AG04450 (cell line): ENCODE data around the gene MOG. TPM values are rescaled to one million over a fixed set of nuclear protein-coding genes. Genes with fewer than 3 reads are reported as not detected.
"Not testable (repeated sequence)": the region's sequence is repeated elsewhere in the genome, so short reads cannot be mapped to it uniquely, and the experiment has no call there.

Source experiments
- CTCF ChIA-PET: fragments of 300-600, 350-600 bp; formaldehyde crosslinking; extraction: SDS; loops from one replicate; lab custom pipeline; 2022; ENCODE audit warnings: antibody characterized with exemption, inconsistent platforms; lab: Charles Lee
- POLR2A ChIA-PET: fragments of 350-600 bp; formaldehyde crosslinking; extraction: SDS; loops from one replicate; lab custom pipeline; 2021; ENCODE audit warnings: antibody characterized with exemption, inconsistent platforms; lab: Yijun Ruan, JAX
- DNase-seq: peaks from one replicate; pipeline ENCODE4 v3.0.0-alpha.2; 2011; ENCODE audit warnings: low read depth, low spot score
- H3K27ac ChIP-seq: one replicate; pipeline ENCODE4 v1.5.1; 2012; ENCODE audit warnings: low read depth, low read length, control low read depth
- H3K27me3 ChIP-seq: one replicate; pipeline ENCODE4 v1.6.0; 2012; ENCODE audit warnings: low read length; ENCODE audit not compliant: control insufficient read depth, insufficient read depth
- H3K4me3 ChIP-seq: 2 replicates; pipeline ENCODE4 v1.5.1; 2011; ENCODE audit warnings: mild to moderate bottlenecking, low read depth, low read length, control low read depth
- H3K9me3 ChIP-seq: 2 replicates; pipeline ENCODE4 v1.5.1; 2012; ENCODE audit warnings: low read length; ENCODE audit not compliant: control insufficient read depth, insufficient read depth
- polyA plus RNA-seq: library from polyadenylated mRNA; depleted of rRNA; stranded (reverse); fragments of >200 nt; gene quantifications from 2 replicates; pipeline ENCODE4 v1.2.3, GENCODE V29; 2011
- TF ChIP-seq, protein P1 (sequence below): IDR thresholded peaks from 2 replicates; pipeline ENCODE4 v1.5.1; 2011; ENCODE audit warnings: low read depth, low read length, control low read depth, inconsistent platforms

Gene MOG
- polyA plus RNA-seq, 1 experiment = not detected

DNA sequence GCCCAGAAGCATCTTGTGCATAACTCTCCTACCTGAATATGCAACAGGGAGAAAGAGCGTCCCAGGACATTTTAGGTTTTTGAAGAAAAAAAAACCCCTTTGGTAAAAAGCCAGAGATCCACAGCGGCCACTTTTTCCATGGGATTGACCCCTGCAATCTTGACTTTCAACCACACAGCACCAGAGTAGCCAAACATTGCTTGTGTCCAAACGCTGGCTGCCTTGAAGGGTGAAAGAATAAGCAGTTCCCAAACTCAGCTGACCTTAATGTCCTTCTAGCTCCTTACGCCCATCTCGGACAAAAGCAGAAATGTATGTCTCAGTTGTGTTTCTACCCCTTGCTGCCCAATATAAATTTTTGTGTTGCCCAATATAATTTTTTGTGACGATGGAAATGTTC, 1.2 kb upstream of the MOG start:
- TF ChIP-seq, protein P1, sequence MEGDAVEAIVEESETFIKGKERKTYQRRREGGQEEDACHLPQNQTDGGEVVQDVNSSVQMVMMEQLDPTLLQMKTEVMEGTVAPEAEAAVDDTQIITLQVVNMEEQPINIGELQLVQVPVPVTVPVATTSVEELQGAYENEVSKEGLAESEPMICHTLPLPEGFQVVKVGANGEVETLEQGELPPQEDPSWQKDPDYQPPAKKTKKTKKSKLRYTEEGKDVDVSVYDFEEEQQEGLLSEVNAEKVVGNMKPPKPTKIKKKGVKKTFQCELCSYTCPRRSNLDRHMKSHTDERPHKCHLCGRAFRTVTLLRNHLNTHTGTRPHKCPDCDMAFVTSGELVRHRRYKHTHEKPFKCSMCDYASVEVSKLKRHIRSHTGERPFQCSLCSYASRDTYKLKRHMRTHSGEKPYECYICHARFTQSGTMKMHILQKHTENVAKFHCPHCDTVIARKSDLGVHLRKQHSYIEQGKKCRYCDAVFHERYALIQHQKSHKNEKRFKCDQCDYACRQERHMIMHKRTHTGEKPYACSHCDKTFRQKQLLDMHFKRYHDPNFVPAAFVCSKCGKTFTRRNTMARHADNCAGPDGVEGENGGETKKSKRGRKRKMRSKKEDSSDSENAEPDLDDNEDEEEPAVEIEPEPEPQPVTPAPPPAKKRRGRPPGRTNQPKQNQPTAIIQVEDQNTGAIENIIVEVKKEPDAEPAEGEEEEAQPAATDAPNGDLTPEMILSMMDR = no peak
- ChIA-PET POLR2A (no interaction called here), CTCF (no interaction called here)
- Histone ChIP-seq H3K4me3 (no peak overlapping the region), H3K9me3 (no peaks in the 10 kb centered on the region), H3K27me3 (peaks cover 16% of the 10 kb centered on the region), H3K27ac (no peak overlapping the region)
- no peak for DNase-seq

DNA sequence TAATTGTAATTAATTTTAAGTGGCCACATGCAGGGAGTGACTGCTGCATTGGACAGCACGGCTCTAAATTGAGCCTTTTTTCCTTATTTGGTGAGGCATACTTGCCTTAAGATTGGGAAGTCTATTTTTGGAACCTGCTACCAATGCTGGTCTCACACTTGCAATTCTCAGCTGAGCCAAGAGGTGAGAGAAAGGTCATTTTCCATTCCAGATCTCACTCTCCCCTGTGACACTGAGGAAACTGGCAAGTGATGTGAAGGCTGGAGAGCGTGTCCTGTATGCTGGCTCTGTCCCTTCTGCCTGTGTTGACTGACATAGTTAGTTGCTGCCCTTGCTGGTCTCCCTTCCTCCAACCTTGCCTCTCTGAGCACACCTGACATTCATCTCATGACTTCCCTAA, 735 bp upstream of the MOG start:
- CTCF ChIA-PET = interaction anchor here (0.8 kb wide), 1 partner anchor 30 kb away, joined by 4 read pairs; no protein-coding TSS in a partner anchor
- DNase-seq = no peak
- TF ChIP-seq, protein P1 = no peak

DNA sequence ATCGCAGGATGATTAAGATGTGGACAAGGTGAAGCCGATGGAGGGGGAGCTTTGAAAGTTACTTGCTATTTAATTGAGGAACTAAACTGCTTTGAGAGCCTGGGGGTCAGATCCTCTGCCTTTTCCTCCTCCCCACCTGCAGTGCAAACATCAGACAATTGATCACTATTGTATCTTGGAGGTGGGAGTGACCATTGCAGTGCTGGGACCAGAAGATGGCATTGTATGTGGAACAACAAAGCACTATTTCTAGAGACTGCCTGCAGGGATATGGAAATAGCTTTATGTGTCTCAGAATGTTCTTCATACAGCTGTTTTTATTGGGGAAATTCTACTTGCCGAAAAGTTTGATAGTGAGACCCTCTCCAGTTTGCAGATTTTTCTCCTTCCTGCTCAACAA, 4.2 kb downstream of the MOG start:
- Histone ChIP-seq H3K27me3 (peaks cover 13% of the 10 kb centered on the region), H3K9me3 (no peaks in the 10 kb centered on the region), H3K4me3 (no peak overlapping the region), H3K27ac (no peak overlapping the region)
- ChIA-PET CTCF (interaction anchor here (0.6 to 7.6 kb wide), 2 partner anchors 9 to 33 kb away, joined by 8 to 185 read pairs; no protein-coding TSS in a partner anchor), POLR2A (interaction anchor here (0.7 kb wide), 1 partner anchor 1516 kb away, joined by 4 read pairs; no protein-coding TSS in a partner anchor)
- no peak for DNase-seq
- TF ChIP-seq, protein P1 = no peak

More for the DNA sequence above, 735 bp upstream of the MOG start:
- Histone ChIP-seq H3K9me3 (no peaks in the 10 kb centered on the region), H3K4me3 (no peak overlapping the region), H3K27me3 (peaks cover 16% of the 10 kb centered on the region), H3K27ac (no peak overlapping the region)
- POLR2A ChIA-PET = no interaction called here

DNA sequence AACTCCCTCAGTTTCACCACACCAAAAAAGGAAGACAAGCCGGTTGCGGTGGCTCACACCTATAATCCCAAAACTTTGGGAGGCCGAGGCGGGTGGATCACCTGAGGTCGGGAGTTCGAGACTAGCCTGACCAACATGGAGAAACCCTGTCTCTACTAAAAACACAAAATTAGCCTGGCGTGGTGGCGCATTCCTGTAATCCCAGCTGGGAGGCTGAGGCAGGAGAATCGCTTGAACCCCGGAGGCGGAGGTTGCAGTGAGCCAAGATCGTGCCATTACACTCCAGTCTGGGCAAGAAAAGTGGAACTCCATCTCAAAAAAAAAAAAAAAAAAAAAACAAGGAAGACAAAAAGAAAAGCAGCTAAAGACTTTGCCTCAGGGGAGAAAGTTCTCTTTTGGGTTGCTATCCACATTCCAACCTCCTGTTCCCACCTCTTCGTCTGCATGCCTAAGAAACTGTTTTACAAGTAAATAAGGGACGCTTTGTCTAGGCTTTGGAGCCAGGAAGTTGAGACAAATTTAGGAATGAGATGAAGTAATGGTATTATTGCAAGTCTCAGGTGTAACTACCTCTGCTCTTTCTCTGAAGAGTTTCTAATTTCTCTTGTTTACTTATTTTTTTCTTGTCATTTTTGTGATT, 4.7 kb downstream of the MOG start:
- H3K9me3 ChIP-seq, DNase-seq, H3K27ac ChIP-seq, H3K4me3 ChIP-seq: not testable (repeated sequence)
- POLR2A ChIA-PET = interaction anchor here (0.7 kb wide), 1 partner anchor 1515 kb away, joined by 4 read pairs; no protein-coding TSS in a partner anchor
- peaks cover 17% of the 10 kb centered on the region for H3K27me3 ChIP-seq
- CTCF ChIA-PET = interaction anchor here (0.6 to 7.6 kb wide), 2 partner anchors 9 to 33 kb away, joined by 8 to 185 read pairs; no protein-coding TSS in a partner anchor

DNA sequence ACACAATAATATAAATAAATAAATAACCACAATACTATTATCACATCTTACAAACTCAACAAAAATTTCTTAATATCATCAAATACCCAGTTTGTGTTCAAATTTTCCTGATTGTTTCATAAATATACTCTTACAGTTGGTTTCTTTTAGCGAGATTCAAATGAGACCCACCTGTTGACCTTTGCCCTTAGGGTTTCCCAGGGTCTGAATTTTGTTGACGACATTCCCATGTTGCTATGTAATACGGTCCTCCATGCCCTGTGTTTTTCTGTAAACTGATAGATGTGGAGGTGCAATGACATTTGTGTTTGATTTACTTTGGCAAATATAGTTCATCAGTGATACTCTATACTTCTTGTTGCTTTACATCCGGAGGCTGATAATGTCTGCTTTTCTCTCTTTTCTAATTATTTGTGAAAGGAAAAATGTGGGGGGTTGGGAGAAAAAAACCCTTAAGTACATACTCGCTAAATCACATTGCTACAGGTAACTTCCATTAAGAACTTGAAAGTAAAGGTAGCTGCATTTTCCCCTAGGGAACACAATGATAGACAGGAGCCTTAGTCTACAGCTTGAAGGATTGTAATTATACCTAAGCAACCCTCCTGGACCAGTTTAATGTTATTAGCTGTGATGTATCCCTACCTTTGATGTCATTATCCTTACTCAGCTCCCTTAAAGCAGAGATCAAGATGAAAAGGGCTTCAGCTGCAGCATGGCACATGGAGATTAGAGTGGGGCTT, 6.6 kb downstream of the MOG start:
- Histone ChIP-seq H3K4me3 (no peak overlapping the region), H3K9me3 (no peaks in the 10 kb centered on the region), H3K27ac (no peak overlapping the region), H3K27me3 (peaks cover 15% of the 10 kb centered on the region)
- ChIA-PET POLR2A (no interaction called here), CTCF (interaction anchor here (0.6 to 7.6 kb wide), 3 partner anchors 11 to 171 kb away, joined by 3 to 185 read pairs (median 3); no protein-coding TSS in a partner anchor)
- TF ChIP-seq, protein P1 = no peak
- no peak for DNase-seq
